ENCODE results near the gene DAPK1.
A peak's percentile ranks its signal among the peaks of the same experiment; 100 is the strongest.

The DAPK1 gene

DNA sequence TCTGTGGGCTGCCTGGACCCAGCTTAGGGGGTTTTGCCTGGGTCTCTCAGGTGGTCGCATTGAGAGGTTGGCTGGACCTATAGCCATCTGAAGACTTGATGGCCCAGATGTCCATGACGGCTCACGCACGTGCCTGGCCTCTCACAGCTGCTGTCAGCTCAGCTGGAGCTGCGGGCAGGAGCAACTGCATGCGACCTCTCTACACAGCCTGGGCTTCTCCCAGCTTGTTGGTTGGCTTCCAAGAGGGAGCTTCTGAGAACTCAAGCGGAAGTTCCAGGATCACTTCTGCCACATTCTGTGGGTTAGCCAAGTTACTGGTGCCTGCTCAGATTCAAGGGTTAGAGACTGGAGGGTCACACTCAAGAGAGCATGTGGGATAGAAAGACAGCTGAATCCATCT is 99.2 kb downstream of the DAPK1 start:
- no peak for DNase-seq

DNA sequence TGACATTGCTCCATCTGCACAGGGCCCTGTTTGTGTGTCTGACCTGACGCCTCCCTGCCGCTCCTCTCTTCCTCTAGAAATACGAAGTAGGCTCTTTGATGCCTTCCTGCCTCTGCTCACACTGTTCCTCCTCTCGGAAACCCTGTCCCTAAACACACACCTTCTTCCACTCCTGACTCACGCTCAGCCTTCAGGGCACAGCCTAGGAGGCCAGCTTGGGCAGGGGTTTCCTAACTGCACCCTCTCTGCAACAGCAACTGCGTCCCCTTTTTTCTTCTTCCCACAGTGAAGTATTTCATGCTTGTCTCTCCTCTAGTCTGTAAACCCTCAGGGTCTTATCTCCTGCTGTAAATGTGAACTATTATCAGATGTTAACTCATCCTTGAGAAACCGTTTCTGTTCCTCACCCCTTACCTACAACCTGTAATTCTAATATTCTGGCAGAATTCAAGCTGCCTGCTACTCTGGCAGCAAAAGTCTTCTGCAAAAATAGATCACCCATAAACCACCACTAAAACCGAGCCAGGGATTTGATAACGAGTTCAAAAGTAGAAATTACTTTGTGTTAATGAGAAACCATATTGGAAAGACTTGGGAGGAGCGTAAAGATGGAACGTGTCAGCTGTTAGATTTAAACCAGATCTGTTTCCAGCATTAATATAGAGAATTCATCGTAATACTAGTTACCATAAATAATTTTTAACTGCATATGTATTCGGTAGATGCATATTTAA is 100.2 kb downstream of the DAPK1 start:
- DNase-seq: no peak

DNA sequence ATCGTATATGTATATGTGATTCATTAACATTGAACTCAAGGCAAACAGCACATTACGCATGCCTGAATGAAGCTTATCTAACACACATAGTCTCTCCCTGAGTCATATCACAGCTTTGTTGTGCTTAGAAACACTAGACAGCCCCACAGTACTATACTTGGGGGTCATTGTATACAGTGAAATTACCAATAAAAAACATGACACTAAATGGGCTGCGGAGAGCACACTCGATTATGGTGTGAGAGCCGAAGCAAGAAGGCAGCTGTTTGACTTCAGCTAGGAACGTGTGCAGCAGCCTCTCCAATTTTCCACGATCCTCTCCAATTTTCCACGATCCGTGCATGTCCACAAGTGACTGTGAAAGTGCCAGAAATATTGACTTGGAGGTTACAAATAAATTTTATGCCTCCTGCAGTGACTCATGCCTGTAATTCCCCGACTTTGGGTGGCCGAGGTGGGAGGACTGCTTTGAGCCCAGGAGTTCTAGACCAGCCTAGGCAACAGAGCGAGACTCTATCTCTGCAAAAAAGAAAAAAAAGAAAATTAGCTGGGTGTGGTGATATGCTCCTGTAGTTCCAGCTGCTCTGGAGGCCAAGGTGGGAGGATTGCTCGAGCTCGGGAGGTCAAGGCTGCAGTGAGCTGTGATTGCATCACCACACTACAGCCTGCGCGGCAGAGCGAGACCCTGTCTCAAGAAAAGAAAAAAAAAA is 102.4 kb downstream of the DAPK1 start:
- DNase-seq: peak; percentile 77

DNA sequence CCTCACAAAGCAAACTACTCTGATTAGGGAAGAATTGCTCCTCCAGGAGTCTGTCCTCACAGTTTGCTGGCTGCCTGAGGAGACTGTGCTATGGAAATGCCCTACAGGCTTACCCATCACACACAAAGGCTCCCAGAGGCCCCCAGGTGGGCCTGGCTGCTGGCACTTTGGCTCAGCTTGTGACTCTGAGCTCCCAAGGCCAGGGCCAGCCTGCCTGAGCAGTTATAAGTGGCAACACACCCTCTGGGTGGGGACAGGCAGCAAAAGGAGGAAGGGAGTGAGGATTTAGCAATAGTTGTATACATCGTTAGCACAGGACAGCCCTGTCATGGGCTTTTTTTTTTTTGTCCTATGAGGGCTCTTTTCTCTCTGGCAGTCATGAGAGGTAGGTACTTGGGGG is 103.5 kb downstream of the DAPK1 start:
- DNase-seq: no peak

DNA sequence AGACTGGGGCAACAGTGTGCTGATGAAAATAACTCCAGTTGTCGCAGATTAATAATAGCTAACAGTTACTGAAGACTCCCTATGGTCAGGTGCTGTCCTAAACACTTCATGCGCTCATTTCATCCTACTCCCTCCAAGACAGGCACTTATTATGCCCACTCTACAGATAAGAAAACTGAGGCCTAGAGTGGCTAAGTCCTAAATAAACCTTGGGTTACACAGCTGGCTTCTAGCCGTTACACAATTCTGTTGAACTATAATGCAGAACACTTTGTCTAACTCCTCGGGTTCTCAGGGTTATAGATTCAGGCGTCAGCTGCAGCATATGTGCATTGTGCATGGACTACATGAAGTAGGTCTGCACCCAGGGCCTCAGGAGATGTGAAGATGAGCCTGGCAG is 103.9 kb downstream of the DAPK1 start:
- no peak for DNase-seq

DNA sequence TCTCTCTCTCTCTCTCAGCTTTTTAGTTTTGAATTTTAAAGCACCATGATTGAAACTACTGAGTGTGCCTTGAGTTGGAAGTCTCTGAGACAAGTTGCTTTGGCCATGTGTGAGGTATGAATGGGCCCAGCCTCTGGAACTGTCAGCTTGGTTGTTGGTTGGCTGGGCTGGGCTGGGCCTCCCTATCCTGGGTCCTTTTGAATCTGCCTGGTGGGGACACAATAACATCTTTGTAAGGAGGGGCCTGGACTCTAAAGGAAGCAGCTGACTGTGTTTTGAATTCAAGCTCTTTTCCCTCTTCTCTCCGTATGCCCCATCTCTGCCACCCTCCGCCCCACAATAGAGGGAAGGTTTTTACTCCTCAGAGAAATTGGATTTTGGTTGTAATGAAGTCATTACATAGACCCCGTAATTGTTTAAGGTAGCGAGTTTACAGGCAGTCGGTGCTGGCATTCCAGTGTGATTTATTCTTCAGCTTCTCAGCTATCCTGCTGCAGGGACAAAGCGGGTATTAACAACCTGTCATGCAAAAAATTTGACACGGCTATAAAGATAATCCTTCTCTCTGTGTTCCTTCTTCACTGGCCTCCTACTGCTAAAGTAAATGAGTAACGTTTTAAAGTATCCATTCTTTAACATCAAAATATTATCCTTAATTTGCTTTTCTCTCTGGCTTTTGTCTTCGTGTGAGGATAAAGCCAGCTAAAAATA is 105.4 kb downstream of the DAPK1 start:
- no peak for DNase-seq

DNA sequence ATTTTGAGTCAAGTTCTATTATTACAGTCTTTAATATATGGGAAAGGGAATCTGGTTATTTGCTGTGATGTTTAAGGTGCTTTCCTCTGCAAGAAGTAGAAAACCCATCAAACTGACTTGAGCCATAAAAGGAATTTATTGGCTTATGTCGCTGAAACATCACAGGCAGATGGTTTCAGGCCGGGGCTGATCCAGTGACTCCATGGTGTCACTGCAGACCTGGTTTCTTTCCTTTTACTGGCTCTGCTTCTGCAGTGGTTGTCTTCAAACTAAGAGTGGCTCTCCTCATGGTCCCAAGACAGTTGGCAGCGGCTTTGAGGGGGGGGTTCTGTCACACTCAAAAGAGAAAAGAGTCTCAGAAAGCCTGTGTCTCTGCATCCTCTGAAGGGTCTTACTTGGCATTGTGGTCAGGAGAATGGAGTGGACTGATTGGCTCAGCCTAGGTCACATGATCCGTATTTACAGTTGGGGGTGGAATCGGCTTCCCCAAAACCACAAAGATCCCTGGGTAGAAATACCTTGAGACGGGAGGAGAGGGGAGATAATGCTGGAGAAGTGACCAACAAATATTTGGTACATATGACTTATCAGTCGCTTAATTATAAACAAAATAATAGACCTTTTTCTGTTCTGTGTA is 106.3 kb downstream of the DAPK1 start:
- no peak for DNase-seq

DNA sequence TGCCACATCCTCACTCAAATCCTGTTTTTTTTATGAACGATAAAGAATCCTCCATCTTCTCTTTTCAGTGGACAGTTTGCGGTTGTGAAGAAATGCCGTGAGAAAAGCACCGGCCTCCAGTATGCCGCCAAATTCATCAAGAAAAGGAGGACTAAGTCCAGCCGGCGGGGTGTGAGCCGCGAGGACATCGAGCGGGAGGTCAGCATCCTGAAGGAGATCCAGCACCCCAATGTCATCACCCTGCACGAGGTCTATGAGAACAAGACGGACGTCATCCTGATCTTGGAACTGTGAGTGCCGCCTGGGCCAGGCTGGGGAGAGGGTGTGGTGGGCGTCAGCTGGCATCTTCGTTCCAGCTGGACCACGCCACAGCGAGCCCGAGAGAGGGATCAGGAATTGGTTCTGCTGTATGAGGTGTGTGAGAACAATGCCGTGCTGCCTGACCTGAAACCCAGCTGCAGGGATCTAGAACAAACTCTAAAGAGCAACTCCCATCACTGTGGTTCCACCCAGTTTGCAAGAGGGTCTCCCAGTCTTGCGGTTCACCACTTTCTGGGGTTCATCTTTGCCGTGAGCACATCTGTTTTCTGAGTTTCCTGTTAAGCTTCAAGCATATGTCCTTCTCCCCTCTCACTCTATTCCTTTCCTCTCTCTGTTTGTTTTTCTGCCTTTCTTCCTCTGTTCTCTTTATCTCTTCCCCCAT is 107.4 kb downstream of the DAPK1 start:
- DNase-seq: no peak

DNA sequence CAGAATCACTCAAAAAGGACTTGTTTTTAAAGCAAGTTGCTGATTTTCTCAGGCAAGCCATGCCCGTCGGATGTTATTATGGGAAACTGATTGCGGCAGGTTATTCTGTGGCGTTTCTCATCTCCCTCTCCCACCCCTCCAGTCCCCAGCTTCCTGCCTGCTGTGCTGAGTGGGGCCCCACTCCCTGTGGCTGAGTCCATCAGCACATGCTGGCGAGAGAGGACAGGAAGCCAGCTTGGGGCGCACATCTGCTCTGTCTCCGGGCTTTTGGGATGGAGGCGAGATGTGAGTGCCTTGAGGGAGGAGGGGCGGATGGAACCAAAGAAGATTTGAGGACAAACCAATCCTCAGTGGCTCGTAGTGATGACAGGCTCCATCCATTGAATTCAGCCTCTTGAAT is 108.0 kb downstream of the DAPK1 start:
- DNase-seq: no peak

DNA sequence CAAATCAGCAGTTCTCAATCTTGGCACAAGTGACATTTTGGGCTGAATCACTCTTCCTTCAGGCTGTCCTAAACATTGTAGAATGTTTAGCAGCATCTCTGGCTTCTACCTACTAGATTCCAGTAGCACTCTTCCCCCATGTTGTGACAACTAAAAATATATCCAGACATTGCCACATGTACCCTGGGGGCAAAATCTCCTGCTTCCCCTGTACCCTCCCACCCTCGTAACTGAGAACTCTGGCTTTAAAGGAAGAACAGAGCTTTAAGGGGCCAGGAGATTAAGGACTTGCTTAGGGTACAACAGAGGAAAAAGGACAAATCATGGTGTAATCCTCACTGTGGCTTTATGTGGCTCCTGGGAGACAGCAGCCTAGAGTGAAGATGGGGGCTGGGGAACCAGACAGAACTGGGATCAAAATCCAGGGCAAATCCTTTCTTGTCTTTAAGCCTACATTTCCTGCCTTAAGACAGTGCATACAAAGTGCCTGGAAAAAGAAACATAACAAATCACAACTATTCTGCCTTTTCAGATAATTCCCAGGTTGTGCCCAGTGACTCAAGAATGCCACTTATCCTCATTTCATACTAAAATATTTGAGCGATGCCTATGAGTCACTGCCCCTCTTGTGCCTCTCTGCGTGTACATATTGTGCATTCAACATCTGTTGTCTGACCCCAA is 109.3 kb downstream of the DAPK1 start:
- DNase-seq: peak; percentile 93

DNA sequence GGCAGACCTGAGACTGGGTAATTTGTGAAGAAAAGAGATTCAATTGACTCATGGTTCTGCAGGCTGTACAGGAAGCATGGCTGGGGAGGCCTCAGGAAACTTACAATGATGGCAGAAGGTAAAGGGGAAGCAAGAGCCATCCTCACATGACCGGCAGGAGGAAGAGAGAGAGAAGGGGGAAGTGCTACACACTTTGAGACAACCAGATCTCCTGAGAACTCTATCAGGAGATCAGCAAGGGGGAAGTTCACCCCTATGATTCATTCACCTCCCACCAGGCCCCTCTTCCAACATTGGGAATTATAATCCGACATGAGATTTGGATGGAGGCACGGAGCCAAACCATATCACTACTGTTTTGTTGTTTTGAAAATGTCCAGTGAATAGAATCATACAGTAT is 110.2 kb downstream of the DAPK1 start:
- DNase-seq: no peak

DNA sequence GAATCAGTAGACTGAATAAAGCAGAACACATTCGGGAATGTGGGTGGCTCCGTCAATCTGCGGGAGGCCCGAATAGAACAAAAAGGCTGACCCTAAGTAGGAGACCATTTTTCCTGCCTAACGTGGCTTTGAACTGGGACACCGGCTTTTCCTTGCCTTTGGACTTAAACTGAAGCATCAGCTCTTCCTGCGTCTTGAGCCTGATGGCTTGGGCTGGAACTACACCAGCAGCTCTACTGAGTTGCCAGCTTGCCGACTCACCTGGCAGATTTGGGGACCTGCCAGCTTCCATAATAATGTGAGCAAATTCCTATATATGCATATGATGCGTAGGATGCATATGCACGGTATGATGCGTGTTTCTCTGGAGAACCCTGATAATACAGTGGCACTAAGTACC is 111.3 kb downstream of the DAPK1 start:
- DNase-seq: no peak

DNA sequence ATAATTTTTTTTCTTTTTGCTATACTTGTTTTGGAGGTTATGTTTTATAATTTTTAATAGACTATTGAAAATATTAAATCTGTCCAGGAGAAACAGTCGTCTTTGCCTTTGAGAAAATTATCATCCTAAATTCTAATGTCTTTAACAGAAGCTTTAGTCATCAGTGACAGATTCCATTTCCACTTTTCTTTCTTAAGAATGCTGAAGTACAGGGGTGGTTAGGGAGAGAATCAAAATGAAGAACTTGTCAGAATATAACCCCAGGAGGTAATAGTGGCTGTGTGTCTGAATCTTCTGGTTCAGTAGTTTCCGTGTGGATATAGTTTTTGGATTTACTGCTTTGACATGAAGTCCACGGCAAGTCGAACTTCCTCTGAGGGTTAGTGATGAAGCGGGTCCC is 111.8 kb downstream of the DAPK1 start:
- DNase-seq: no peak

DNA sequence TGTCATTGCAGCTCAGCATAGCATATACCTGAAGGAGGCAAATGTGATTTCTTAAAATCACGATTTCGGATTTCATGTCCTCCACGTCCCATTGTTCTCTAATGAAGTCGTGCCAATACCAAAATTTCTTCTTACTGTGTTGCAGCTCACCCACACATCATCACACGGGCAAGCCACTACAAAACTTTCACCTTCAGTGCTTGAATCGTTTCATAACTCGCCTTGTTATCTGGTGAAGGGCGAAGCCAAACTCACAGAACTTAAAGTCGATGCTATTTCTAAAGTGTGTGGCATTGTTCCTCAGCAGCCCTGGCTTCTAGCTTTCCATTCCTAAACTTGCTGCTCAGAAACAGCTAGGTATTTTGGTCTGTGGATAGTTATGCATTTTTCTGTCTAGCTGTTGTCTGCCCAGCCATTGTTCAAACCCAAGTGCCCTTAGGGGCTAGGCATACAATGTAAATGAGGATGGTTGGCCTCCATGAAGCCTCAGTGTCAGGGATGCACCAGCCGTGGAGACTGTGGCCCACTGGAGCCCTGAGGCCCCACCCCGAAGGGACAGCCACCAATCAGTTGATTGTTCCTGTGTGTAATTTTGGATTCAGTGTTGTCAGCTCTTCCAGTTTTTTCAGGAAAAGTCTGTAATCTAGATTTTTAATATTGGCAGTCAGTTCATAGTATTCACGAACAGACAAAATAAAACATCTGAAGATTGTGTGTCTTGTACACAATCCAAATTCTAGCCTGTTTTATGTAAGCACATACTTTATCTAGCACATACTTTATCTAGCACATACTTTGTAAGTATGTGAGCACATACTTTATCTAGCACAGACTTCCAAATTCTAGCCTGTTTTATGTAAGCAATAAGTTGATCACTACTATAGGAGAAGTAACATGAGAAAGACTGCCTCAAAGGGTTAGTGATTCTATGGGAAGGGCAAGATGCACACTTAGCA is 112.8 kb downstream of the DAPK1 start:
- no peak for DNase-seq

DNA sequence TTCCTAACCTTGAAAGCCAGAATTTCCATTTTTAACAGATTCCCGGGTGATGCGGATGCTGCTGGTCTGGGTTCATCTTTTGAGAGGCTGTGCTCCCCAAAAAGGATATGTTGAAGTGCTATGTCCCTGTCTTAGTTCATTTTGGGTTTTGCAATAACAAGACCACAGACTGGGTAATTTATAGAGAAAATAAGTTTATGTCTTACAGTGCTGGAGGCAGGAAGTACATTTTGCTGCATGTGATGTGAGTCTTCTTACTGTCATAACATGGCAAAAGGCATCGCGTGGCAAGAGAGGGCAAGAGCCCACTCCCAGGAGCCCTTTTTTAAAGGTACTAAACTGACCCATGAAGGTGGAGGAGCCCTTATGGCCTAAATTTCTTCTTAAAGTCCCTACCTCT is 114.1 kb downstream of the DAPK1 start:
- DNase-seq: no peak

DNA sequence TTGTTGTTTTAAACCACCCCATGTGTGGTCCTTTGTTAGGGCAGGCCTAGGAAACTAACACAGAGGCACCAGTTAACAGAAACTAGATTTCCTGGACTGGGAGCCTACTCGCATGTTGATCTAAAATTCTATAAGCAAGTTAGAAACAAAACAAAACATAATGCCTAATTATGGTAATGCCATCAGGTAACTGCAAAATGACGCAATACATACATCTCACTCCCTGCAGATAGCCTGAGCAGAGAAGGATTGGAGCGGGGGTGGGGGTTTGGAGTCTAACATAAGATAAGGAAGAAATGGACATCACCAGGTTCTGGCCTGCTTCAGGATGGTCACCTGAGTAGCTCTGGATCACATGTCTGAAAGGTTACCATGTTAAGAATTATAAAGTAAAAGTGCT is 114.9 kb downstream of the DAPK1 start:
- no peak for DNase-seq

DNA sequence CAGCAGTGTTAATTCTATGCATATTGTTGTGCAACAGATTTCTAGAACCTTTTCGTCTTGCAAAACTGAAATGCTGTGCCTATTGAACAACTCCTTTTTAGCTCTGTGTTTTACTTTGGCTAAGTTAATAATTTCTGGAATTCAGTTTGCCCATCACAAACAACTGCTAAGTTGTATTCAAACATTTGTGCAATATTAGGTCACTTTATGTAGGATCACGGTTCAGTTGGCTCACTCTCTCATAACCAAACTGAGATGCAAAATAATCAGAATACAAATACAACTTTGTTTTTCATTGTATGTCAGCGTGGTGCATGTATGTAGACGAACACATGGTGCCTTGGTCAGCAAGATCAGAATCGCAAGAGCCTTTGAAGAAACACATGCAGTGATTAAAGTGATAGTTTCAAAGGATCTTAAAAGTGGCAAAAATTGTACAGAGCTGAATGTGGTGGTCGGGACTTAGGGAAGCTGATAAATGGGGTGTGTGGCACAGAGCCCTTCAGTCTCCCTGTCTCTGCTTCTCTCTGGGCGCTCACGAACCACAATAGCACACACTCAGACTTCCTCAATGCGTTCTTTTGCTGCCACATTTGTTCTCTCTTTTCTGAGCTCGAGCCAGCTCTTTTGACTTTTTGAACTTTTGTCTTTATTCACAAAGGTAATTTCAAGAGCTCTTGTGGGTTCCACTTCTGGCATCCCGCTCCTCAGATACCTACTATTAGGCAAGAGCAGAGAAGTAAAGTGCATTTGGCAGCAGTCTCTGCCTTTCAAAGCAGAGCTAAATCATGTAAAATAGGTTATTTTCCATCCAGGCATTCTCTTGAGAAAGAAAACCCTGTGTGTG is 115.8 kb downstream of the DAPK1 start:
- no peak for DNase-seq

DNA sequence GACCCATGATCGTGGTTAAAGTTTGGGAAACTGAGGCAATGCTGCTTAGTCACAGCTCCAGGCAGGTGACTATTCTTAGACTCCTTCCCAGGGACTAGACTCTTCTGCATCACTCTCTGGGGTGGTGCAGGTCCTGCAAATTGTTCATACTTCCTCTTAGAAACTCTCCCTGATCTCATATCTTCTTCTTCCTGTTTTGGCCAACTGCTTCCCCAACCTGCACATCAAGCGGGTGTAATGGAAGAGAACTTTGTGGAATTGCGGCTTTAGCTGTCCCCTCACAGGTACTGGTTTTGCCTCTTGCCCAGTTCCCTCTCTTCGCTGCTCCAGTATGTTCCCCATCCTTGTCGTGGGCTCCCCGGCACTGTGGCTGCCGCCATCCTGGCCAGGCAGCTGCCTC is 116.7 kb downstream of the DAPK1 start:
- DNase-seq: no peak

DNA sequence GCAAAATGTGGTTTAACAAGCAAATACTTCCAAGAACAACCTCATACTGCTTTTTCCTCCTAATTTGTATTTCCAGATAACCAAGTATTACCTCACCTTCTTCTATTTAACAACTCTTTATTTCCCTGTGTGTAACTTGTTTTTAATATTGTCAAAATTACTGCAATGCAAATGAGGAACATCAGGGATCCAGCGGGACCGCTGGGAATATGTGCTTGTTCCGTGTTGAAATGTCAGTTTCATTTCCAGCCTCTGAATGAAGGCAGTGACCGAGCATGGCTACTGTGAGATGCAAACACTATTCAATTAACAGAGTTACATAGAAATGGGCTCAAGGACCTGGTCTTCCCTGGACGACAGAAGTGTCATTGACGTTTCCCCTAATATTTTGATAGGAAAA is 117.5 kb downstream of the DAPK1 start:
- DNase-seq: no peak

DNA sequence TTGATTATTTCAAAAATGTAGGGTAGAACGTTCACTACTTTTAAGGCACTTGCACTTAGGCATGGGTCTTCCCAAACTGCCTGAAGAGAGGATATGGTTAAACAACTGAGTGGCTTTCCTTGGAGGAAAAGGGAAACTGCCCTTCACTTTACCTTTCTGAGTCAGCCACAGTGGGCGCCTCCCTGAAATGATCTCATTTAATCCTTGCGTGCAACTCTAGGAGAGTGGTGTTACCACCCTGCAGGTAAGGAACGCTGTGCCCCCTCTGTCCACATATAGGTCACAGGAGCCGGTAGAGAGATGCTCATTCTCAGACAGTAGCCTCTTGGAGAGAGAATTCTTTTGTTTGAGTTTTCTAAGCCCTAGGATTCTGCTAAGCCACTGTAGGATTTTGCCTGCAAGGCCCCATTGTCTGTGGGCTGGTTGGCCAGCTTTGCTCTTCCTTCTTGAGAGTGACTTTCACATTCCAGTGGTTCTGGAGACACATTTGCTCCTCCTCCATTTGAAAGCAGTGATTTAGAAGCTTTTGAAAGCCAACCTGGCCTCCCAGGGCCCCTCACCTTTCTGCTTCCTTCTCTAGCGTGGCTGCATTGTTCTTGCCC is 118.0 kb downstream of the DAPK1 start:
- no peak for DNase-seq

All from HCEC 1CT (cell line).